Heart left ventricle (tissue), 13 donors: ENCODE measurements around the gene TEX10.

Source experiments
- POLR2A ChIP-seq, 2 donors: fragments of 450-650 bp; IDR thresholded peaks; one replicate each; pipeline ENCODE4 v1.6.1; 2017; ENCODE audit warnings: antibody characterized with exemption in 2 of 2, mild to moderate bottlenecking in 2 of 2, moderate library complexity in 2 of 2
- TF ChIP-seq, protein P1 (sequence below), 12 donors: fragments of 200-600 bp; sonication (generic) in 4 of 12; IDR thresholded peaks; one replicate each; pipeline versions ENCODE4 v1.5.0 to v1.8.0; 2018 to 2022; ENCODE audit warnings: antibody characterized with exemption in 12 of 12, mild to moderate bottlenecking in 5 of 12
- donor health status: ischemic (EF 13 %, LVEDD 7.1; RV severe dilation, severe dysfunction).
- donor health status: DM: no; HTN: yes; CAD: no.
- donor health status: DM: no; HTN: no; CAD: no.
- donor health status: ischemic (EF 25% LVEDD 6.9; RV normal size, moderate dysfunction).
- donor health status: ischemic (EF 25% LVEDD 5.7; RV mildly dilated, moderate dysfunction).
- donor health status: ischemic (EF 35%, LVEDD 5.7; RV mildly dilated, moderate dysfunction).
- donor health status: nonischemic (EF 11% LVEDD 7.7; RV severe dilation, severe dysfunction).
- donor health status: DM: yes; HTN: yes; CAD: no.
- donor health status: PGD.
- donor health status: ischemic (EF 29% LVEDD 5.4; RV normal size, mild dysfunction).
- donor health status: nonischemic (EF 23%, LVEDD 6.1; RV moderate dilation, normal function).

DNA sequence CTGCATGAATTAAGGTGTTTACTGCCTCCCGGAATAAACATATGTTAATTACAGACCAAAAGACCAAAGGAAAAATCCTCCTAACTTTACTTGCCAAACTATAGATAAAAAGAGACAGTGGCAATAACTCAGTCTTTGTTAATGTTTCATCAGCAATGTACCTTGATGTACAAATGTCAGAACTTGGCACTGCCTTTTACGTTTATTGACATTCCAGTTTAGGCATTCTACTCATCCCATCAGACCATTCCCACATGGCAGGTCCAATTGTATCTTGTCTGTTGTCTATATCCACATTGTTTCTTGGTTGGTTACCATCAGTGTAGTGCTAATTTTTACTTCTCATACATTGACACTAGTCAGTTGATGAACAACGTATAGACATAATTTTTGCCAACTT is 85.5 kb downstream of the TEX10 start:
- TF ChIP-seq, protein P1, sequence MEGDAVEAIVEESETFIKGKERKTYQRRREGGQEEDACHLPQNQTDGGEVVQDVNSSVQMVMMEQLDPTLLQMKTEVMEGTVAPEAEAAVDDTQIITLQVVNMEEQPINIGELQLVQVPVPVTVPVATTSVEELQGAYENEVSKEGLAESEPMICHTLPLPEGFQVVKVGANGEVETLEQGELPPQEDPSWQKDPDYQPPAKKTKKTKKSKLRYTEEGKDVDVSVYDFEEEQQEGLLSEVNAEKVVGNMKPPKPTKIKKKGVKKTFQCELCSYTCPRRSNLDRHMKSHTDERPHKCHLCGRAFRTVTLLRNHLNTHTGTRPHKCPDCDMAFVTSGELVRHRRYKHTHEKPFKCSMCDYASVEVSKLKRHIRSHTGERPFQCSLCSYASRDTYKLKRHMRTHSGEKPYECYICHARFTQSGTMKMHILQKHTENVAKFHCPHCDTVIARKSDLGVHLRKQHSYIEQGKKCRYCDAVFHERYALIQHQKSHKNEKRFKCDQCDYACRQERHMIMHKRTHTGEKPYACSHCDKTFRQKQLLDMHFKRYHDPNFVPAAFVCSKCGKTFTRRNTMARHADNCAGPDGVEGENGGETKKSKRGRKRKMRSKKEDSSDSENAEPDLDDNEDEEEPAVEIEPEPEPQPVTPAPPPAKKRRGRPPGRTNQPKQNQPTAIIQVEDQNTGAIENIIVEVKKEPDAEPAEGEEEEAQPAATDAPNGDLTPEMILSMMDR (IDR thresholded peaks at IDR 0.05): no peak
- no peak for TF ChIP-seq POLR2A (IDR thresholded peaks at IDR 0.05)
